ENCODE measurements around the gene ITGAX. TPM values are rescaled to one million over a fixed set of nuclear protein-coding genes. Genes with fewer than 3 reads are reported as not detected.
"Not testable (repeated sequence)": the region's sequence is repeated elsewhere in the genome, so short reads cannot be mapped to it uniquely, and the experiment has no call there.

The ITGAX gene
- total RNA-seq, 6 experiments from 2014 or later, result 2.0 to 15.3 (median 5.2) TPM

DNA sequence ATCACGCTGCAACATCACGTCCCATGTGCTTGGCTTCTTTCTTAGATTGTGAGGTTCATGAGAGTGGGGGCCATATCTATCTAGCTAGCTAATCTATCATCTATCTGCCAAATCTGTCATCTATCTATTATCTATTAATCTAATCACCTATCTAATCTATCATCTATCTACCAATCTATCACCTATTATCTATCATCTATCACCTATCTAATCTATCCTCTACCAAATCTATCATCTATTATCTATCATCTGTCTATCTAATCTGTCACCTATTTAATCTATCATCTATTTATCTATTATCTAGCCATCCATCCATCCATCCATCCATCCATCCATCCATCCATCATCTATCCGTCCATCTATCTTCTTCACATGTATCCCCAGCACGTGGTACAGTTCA lies 59.0 kb downstream of the ITGAX start:
- no peak for DNase-seq
- Histone ChIP-seq H3K9me3 (no peaks in the 10 kb centered on the region), H3K36me3 (no peaks in the 10 kb centered on the region), H3K4me1 (no peaks in the 10 kb centered on the region), H3K27ac (no peak overlapping the region), H3K4me3 (no peak overlapping the region), H3K27me3 (no peaks in the 10 kb centered on the region)
- WGBS (ENCODE audit: insufficient coverage, low coverage, low lambda C conversion rate, missing lambda C conversion rate), result 59% methylated on average over 2 of the region's 4 CpGs
- no peak for ATAC-seq
- intact Hi-C loops (cut with DNase I), result no loop called here
- no peak for TF ChIP-seq POLR2A (IDR thresholded peaks at IDR 0.05)
- TF ChIP-seq, protein P1, sequence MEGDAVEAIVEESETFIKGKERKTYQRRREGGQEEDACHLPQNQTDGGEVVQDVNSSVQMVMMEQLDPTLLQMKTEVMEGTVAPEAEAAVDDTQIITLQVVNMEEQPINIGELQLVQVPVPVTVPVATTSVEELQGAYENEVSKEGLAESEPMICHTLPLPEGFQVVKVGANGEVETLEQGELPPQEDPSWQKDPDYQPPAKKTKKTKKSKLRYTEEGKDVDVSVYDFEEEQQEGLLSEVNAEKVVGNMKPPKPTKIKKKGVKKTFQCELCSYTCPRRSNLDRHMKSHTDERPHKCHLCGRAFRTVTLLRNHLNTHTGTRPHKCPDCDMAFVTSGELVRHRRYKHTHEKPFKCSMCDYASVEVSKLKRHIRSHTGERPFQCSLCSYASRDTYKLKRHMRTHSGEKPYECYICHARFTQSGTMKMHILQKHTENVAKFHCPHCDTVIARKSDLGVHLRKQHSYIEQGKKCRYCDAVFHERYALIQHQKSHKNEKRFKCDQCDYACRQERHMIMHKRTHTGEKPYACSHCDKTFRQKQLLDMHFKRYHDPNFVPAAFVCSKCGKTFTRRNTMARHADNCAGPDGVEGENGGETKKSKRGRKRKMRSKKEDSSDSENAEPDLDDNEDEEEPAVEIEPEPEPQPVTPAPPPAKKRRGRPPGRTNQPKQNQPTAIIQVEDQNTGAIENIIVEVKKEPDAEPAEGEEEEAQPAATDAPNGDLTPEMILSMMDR (IDR thresholded peaks at IDR 0.05), result no peak

DNA sequence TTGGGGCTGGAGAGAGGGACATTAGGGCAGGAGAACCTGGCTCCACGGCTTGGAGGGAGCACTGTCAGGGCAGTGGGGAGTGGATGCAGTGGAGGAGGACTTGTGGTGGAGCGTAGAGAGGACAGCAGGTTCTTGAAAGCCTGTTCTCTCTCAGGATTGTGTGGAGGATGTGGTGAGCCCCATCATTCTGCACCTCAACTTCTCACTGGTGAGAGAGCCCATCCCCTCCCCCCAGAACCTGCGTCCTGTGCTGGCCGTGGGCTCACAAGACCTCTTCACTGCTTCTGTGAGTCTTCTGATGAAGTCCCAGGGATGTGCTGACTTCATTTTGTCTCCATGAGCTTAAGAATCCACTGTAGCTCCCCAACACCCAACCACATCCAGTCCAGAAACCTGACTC lies 59.7 kb downstream of the ITGAX start:
- Histone ChIP-seq H3K27ac (no peak overlapping the region), H3K9me3 (no peaks in the 10 kb centered on the region), H3K4me1 (no peaks in the 10 kb centered on the region), H3K4me3 (no peak overlapping the region), H3K27me3 (no peaks in the 10 kb centered on the region), H3K36me3 (no peaks in the 10 kb centered on the region)
- WGBS (ENCODE audit: insufficient coverage, low coverage, low lambda C conversion rate, missing lambda C conversion rate), result 80% methylated on average over 1 of the region's 4 CpGs
- intact Hi-C loops (cut with DNase I), result no loop called here
- ATAC-seq (peak in 1 of 4 donors; percentile 35), DNase-seq (no peak)
- no peak for TF ChIP-seq POLR2A (IDR thresholded peaks at IDR 0.05)
- TF ChIP-seq, protein P1 (IDR thresholded peaks at IDR 0.05), result no peak

DNA sequence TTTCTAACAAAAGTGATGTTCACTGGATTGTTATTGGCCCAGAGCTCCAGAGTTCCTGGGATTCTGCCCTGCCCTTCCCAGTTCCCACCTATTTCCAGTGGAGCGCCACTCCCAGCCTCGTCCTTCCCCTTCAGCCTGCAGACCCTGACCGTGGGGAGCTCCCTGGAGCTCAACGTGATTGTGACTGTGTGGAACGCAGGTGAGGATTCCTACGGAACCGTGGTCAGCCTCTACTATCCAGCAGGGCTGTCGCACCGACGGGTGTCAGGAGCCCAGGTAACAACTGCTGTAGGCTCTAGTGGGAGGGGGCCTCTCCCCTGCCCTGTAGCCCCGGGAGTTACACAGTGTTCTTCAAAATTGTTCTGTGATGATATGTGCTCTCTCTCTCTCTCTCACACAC lies 61.4 kb downstream of the ITGAX start:
- DNase-seq (no peak), ATAC-seq (no peak)
- H3K36me3 ChIP-seq, result no peaks in the 10 kb centered on the region
- H3K4me3 ChIP-seq, result no peak overlapping the region
- H3K27ac ChIP-seq, result no peak overlapping the region
- TF ChIP-seq, protein P1 (IDR thresholded peaks at IDR 0.05), result no peak
- H3K27me3 ChIP-seq, result no peaks in the 10 kb centered on the region
- no peaks in the 10 kb centered on the region for H3K9me3 ChIP-seq
- WGBS (ENCODE audit: insufficient coverage, low coverage, low lambda C conversion rate, missing lambda C conversion rate), result 53% methylated on average over 4 of the region's 11 CpGs
- H3K4me1 ChIP-seq, result no peaks in the 10 kb centered on the region
- intact Hi-C loops (cut with DNase I), result no loop called here

DNA sequence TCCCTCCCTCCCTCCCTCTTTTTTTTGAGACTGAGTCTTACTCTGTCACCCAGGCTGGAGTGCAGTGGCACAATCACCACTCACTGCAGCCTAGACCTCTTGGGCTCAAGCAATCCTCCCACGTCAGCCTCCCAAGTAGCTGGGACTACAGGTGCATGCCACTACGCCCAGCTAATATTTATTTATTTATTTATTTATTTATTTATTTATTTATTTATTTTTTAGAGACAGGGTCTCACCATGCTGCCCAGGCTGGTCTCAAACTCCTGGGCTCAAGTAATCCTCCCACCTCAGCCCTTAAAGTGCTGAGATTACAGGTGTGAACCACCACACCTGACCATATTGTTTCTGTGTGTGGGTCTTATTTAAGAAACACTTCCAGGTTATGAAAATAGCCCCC lies 62.1 kb downstream of the ITGAX start:
- H3K27me3 ChIP-seq; H3K27ac ChIP-seq; intact Hi-C loops (cut with DNase I); H3K36me3 ChIP-seq; H3K4me3 ChIP-seq; ATAC-seq; H3K9me3 ChIP-seq; H3K4me1 ChIP-seq; DNase-seq: not testable (repeated sequence)
- WGBS (ENCODE audit: insufficient coverage, low coverage, low lambda C conversion rate, missing lambda C conversion rate), result 79% methylated on average over 2 of the region's 2 CpGs

DNA sequence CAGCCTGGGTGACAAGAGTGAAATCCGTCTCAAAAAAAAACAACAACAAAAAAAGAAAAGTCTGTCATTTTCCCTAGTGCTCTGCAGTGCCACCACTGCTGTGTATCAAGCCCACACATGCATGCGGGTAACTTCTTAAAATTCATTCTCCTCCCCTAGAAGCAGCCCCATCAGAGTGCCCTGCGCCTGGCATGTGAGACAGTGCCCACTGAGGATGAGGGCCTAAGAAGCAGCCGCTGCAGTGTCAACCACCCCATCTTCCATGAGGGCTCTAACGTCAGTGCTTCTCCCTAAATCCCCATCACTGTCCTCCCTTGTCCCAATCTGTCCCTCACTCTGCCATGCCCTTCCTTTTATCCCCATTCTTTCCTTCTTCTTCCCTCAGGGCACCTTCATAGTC lies 62.9 kb downstream of the ITGAX start:
- no peak overlapping the region for H3K4me3 ChIP-seq
- intact Hi-C loops (cut with DNase I), result no loop called here

More for the DNA sequence above, 62.9 kb downstream of the ITGAX start:
- no peak overlapping the region for H3K27ac ChIP-seq
- ATAC-seq, result no peak
- 73% methylated on average over 2 of the region's 5 CpGs for WGBS (ENCODE audit: insufficient coverage, low coverage, low lambda C conversion rate, missing lambda C conversion rate)
- TF ChIP-seq, protein P1 (IDR thresholded peaks at IDR 0.05), result no peak
- TF ChIP-seq POLR2A (IDR thresholded peaks at IDR 0.05), result no peak
- no peaks in the 10 kb centered on the region for H3K36me3 ChIP-seq
- no peak for DNase-seq
- H3K27me3 ChIP-seq, result no peaks in the 10 kb centered on the region
- no peaks in the 10 kb centered on the region for H3K9me3 ChIP-seq
- no peaks in the 10 kb centered on the region for H3K4me1 ChIP-seq
